ENCODE results near the gene GMCL1. TPM values are rescaled to one million over a fixed set of nuclear protein-coding genes. Genes with fewer than 3 reads are reported as not detected.

GMCL1 gene
- total and polyA plus RNA-seq, 8 donors = 15.3 to 27.0 (median 25.1) TPM

DNA sequence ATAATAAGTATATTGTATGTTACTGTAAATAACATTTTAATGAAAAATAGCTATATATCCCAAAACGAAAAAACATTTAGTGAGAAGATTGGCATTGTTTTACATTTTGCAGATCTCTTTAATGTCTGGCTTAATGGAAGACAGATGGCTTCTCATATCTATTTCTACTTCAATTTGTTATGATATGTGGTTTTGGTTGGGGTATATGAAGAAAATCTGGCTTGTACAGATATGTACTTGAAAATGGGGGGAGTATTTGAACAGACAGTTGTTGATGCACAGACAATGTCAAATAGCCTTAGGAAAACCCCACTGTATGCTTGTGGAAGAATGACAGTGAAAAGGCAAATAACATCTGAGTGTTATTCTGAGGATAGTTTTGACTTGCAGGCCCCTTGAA lies 23.6 kb upstream of the GMCL1 start:
- TF ChIP-seq, protein P1, sequence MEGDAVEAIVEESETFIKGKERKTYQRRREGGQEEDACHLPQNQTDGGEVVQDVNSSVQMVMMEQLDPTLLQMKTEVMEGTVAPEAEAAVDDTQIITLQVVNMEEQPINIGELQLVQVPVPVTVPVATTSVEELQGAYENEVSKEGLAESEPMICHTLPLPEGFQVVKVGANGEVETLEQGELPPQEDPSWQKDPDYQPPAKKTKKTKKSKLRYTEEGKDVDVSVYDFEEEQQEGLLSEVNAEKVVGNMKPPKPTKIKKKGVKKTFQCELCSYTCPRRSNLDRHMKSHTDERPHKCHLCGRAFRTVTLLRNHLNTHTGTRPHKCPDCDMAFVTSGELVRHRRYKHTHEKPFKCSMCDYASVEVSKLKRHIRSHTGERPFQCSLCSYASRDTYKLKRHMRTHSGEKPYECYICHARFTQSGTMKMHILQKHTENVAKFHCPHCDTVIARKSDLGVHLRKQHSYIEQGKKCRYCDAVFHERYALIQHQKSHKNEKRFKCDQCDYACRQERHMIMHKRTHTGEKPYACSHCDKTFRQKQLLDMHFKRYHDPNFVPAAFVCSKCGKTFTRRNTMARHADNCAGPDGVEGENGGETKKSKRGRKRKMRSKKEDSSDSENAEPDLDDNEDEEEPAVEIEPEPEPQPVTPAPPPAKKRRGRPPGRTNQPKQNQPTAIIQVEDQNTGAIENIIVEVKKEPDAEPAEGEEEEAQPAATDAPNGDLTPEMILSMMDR (IDR thresholded peaks at IDR 0.05) = no peak
- Histone ChIP-seq H3K4me3 (no peak overlapping the region), H3K27ac (no peak overlapping the region), H3K27me3 (no peaks in the 10 kb centered on the region), H3K36me3 (peaks cover 3 to 67% of the 10 kb centered on the region in 2 donors), H3K9me3 (no peaks in the 10 kb centered on the region), H3K4me1 (peaks cover 0 to 6% of the 10 kb centered on the region in 2 donors)
- intact Hi-C loops (cut with DNase I) = no loop called here
- DNase-seq (no peak), ATAC-seq (no peak)

DNA sequence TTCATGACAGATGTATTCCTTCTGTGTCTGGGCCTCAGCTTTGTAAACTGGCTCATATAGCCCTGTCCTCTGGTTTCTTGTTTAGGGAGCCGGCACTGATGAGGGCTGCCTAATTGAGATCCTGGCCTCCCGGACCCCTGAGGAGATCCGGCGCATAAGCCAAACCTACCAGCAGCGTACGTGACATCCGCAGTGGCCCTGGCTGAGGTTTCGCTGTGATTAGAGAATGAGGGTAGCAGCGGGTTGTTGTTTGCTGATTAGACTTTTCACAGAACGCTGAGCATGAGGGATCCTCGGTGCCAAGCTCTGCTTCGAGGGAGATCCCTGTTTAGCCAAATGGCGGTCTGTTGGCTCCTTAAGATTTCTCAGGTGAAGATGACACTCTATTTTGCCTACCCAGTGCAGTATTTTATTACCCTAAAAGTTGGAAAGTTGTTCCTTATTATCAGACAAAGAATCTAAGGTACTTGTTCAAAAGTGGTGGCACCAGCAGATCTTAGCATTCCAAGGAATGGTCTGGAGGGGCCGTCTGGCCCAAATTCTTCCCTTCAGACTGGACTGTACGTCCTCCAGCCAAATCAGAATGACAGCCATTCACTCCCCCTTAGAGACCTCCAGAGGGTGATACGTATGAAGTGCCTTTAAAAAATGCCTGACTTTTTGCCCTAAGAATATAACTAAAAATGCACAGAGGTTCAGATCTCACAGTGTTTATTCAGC lies 21.5 kb upstream of the GMCL1 start:
- intact Hi-C loops (cut with DNase I) = no loop called here
- TF ChIP-seq, protein P1 (IDR thresholded peaks at IDR 0.05) = no peak
- Histone ChIP-seq H3K27me3 (no peaks in the 10 kb centered on the region), H3K27ac (no peak overlapping the region), H3K4me1 (peaks cover 0 to 6% of the 10 kb centered on the region in 2 donors), H3K9me3 (no peaks in the 10 kb centered on the region), H3K36me3 (peaks cover 5 to 88% of the 10 kb centered on the region in 2 donors), H3K4me3 (no peak overlapping the region)
- ATAC-seq (no peak), DNase-seq (no peak)

DNA sequence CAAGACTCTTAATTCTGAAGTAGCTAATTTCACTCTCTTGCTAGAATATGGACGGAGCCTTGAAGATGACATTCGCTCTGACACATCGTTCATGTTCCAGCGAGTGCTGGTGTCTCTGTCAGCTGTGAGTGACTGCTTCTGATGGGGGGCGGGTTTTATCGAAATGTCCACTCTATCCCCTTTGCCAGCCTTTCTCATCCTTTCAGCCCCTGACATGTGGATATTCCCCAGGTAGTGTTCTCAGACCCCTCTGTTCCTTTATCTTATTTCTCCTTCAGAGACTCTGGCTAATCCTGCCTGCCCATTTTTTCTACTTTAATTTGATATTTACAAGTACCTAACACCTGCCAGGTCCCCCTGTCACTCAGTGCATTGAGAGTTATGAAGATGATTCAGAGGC lies 18.9 kb upstream of the GMCL1 start:
- Histone ChIP-seq H3K4me3 (no peak overlapping the region), H3K27ac (no peak overlapping the region), H3K27me3 (no peaks in the 10 kb centered on the region), H3K9me3 (no peaks in the 10 kb centered on the region), H3K4me1 (no peaks in the 10 kb centered on the region), H3K36me3 (peaks cover 5 to 92% of the 10 kb centered on the region in 2 donors)
- no peak for ATAC-seq
- intact Hi-C loops (cut with DNase I) = loop anchor here (10.0 kb wide), 2 partner anchors 76 to 246 kb away; no protein-coding TSS in a partner anchor
- TF ChIP-seq, protein P1 (IDR thresholded peaks at IDR 0.05) = no peak
- no peak for DNase-seq

DNA sequence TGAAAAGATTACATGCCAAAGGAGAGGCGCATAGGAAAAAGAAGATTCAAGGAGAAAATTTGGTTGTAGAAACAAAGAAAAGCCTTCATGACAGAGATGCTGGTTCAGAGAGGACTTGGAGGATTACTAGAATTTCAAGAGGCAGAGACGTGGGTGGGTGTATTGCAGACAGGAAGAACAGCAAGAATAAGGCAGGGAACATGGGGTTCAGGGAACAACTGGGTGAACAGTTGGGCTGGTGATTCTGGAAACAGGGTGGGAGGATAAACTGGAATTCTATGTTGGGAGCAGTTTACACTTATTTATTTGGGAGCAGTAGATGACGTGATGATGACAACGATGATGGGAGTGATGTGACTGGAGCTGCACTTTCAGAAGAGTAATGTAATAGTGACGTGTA lies 18.4 kb upstream of the GMCL1 start:
- TF ChIP-seq, protein P1 (IDR thresholded peaks at IDR 0.05) = no peak
- Histone ChIP-seq H3K4me1 (no peaks in the 10 kb centered on the region), H3K27ac (no peak overlapping the region), H3K27me3 (no peaks in the 10 kb centered on the region), H3K36me3 (peaks cover 5 to 87% of the 10 kb centered on the region in 2 donors), H3K9me3 (no peaks in the 10 kb centered on the region), H3K4me3 (no peak overlapping the region)
- no peak for DNase-seq
- ATAC-seq = no peak
- intact Hi-C loops (cut with DNase I) = loop anchor here (10.0 kb wide), 2 partner anchors 76 to 246 kb away; no protein-coding TSS in a partner anchor

DNA sequence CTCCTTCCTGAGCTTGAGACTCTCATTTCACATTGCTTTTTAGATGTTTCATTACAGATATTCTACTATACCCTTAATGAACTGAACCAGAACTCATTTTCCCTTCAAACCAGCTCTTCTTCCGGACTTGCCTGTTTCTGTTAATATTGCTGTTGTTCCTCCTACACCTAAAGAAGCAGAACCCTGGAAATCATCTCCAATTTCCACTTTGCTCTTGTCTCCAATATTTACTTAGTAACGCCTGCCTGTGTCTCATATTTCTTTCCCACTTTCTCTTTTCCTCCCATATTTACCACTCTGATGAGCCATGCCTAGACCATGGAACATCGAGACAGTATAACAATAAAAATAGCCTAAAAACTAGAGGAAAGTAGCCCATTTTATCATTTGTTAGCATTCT lies 17.9 kb upstream of the GMCL1 start:
- H3K4me1 ChIP-seq = peaks cover 0 to 2% of the 10 kb centered on the region in 2 donors
- H3K9me3 ChIP-seq = no peaks in the 10 kb centered on the region
- H3K27ac ChIP-seq = no peak overlapping the region
- TF ChIP-seq, protein P1 (IDR thresholded peaks at IDR 0.05) = no peak
- H3K27me3 ChIP-seq = no peaks in the 10 kb centered on the region
- no peak for DNase-seq
- no peak overlapping the region for H3K4me3 ChIP-seq
- intact Hi-C loops (cut with DNase I) = loop anchor here (10.0 kb wide), 2 partner anchors 77 to 247 kb away; no protein-coding TSS in a partner anchor
- peaks cover 5 to 81% of the 10 kb centered on the region in 2 donors for H3K36me3 ChIP-seq
- no peak for ATAC-seq

All from left lung (tissue), 10 donors.